Measurements from ENCODE around the gene TNFSF18. TPM values are rescaled to one million over a fixed set of nuclear protein-coding genes. Genes with fewer than 3 reads are reported as not detected.

The TNFSF18 gene
- total and polyA plus RNA-seq, 2 of the 4 experiments (the other 2 are of a cell fraction), result 0.12 to 0.18 TPM

GRCh38 chr1:173049322-173049633, 1.5 kb downstream of the TNFSF18 start:
- H2AK9ac ChIP-seq (replicated peaks; ENCODE audit: low read depth, low read length, poor library complexity), result no peak overlapping the region
- H3K27ac ChIP-seq (ENCODE audit: insufficient read depth, low read length), result no peak overlapping the region
- ATAC-seq (ENCODE audit: low read depth) (no peak), DNase-seq (no peak)
- no peak overlapping the region for H3K18ac ChIP-seq (ENCODE audit: low read depth, low read length)
- H3K4ac ChIP-seq (ENCODE audit: low read depth, low read length), result no peak overlapping the region
- no peak overlapping the region for H2BK5ac ChIP-seq (ENCODE audit: low read depth, low read length, poor library complexity, severe bottlenecking)
- no TSS peak for BruUV-seq (replicated peaks)
- H3K9me1 ChIP-seq (ENCODE audit: insufficient read depth, low read length), result no peaks in the 10 kb centered on the region
- ChIA-PET CTCF (interaction anchor here (0.7 kb wide), 1 partner anchor 12 kb away, joined by 3 read pairs; no protein-coding TSS in a partner anchor), POLR2A (ENCODE audit: unreplicated experiment) (no interaction called here)
- no peak overlapping the region for H3K4me2 ChIP-seq (ENCODE audit: low read depth, low read length)
- H3K4me1 ChIP-seq (ENCODE audit: control insufficient read depth, insufficient read depth, low read length), result 0 out of 2 replicates have a peak, but pooled peaks cover 2% of the 10 kb centered on the region
- H2BK120ac ChIP-seq (ENCODE audit: low read depth, low read length), result no peak overlapping the region
- H2AFZ ChIP-seq (replicated peaks; ENCODE audit: low read length, poor library complexity), result no peak overlapping the region
- no peaks in the 10 kb centered on the region for H3K27me3 ChIP-seq (ENCODE audit: control insufficient read depth, insufficient read depth, low read length)
- no peak overlapping the region for H3K14ac ChIP-seq (replicated peaks; ENCODE audit: low read depth, low read length)
- H3K9ac ChIP-seq (ENCODE audit: low read depth, low read length), result no peak overlapping the region
- no peaks in the 10 kb centered on the region for H4K20me1 ChIP-seq (ENCODE audit: insufficient read depth, low read length)
- no peak overlapping the region for H3K23ac ChIP-seq (ENCODE audit: low read depth, low read length)
- TF ChIP-seq RCOR1 (IDR thresholded peaks at IDR 0.05; ENCODE audit: insufficient replicate concordance, low read length) (no peak), RAD21 (IDR thresholded peaks at IDR 0.05; ENCODE audit: low read length) (no peak), USF2 (IDR thresholded peaks at IDR 0.05; ENCODE audit: low read depth, low read length) (no peak), POLR2A (IDR thresholded peaks at IDR 0.05; ENCODE audit: low read depth, low read length) (no peak), FOS (IDR thresholded peaks at IDR 0.05; ENCODE audit: low read depth, low read length) (no peak), CEBPB (IDR thresholded peaks at IDR 0.05; ENCODE audit: low read depth, low read length) (no peak), CHD1 (IDR thresholded peaks at IDR 0.05; ENCODE audit: low read depth, low read length) (no peak), BHLHE40 (IDR thresholded peaks at IDR 0.05; ENCODE audit: low read depth, low read length) (no peak), RFX5 (IDR thresholded peaks at IDR 0.05; ENCODE audit: low read depth, low read length) (no peak), MAFK (IDR thresholded peaks at IDR 0.05; ENCODE audit: low read depth, low read length) (no peak), NFE2L2 (IDR thresholded peaks at IDR 0.05; ENCODE audit: low read depth, low read length) (no peak)
- H2BK20ac ChIP-seq (ENCODE audit: low read depth, low read length), result no peak overlapping the region
- no peaks in the 10 kb centered on the region for H3K79me1 ChIP-seq (ENCODE audit: low read depth in 1 of 2, low read length in 2 of 2)
- no peak overlapping the region for H3K4me3 ChIP-seq (ENCODE audit: insufficient read depth, low read depth, low read length)
- H2BK15ac ChIP-seq (ENCODE audit: low read depth, low read length), result no peak overlapping the region
- dilution Hi-C loops (cut with HindIII; ENCODE audit: low sequenced_read_pairs, unreplicated experiment), result no loop called here
- in situ Hi-C loops (cut with MboI; ENCODE audit: low sequenced_read_pairs), result no loop called here
- no peak overlapping the region for H3K56ac ChIP-seq (ENCODE audit: extremely low read depth, insufficient read depth, low read length)
- no peak overlapping the region for H2AK5ac ChIP-seq (ENCODE audit: low read depth, low read length)
- H4K91ac ChIP-seq (ENCODE audit: insufficient read depth, low read depth, low read length), result no peak overlapping the region
- H3K36me3 ChIP-seq (ENCODE audit: control insufficient read depth, insufficient read depth, low read length), result no peaks in the 10 kb centered on the region
- no peak overlapping the region for H4K8ac ChIP-seq (ENCODE audit: low read depth in 2 of 2, low read length in 2 of 2)
- H3K9me3 ChIP-seq (ENCODE audit: control insufficient read depth, insufficient read depth, low read length), result no peaks in the 10 kb centered on the region
- intact Hi-C loops (cut with micrococcal nuclease), result no loop called here
- H4K5ac ChIP-seq (ENCODE audit: low read depth, low read length), result no peak overlapping the region
